HCT116 (cell line): ENCODE results near the gene CKMT1B. TPM values are rescaled to one million over a fixed set of nuclear protein-coding genes. Genes with fewer than 3 reads are reported as not detected.
"Not testable (repeated sequence)": the region's sequence is repeated elsewhere in the genome, so short reads cannot be mapped to it uniquely, and the experiment has no call there.

Experiments used
- ATAC-seq: fragments of 200-7000 bp; cut with Tn5 transposase; 2 replicates; pipeline ENCODE4 v1.9.1; 2020; ENCODE audit warnings: mild to moderate bottlenecking, moderate library complexity
- BruUV-seq: library from RNA; stranded (reverse); fragments of 400-500 nt; replicated peaks from 2 replicates; lab custom pipeline; 2021; lab: Mats Ljungman, UMichigan
- CTCF ChIA-PET: fragments of 300-600 bp; sonication (Branson Sonifier 250); formaldehyde crosslinking; loops from one replicate; lab custom pipeline; 2021; ENCODE audit warnings: antibody characterized with exemption; lab: Charles Lee
- POLR2A ChIA-PET: fragments of 300-600, 350-600 bp; sonication (Branson Sonifier 250); formaldehyde crosslinking; loops from one replicate; lab custom pipeline; 2021; ENCODE audit warnings: antibody characterized with exemption; lab: Charles Lee
- RAD21 ChIA-PET, 2 experiments: fragments of 300-600 bp; sonication (Branson Sonifier 250); formaldehyde crosslinking; loops; one replicate each; lab custom pipeline; 2023; ENCODE audit warnings: low total read pairs in 2 of 2; ENCODE audit not compliant: uncharacterized antibody in 2 of 2, unreplicated experiment in 2 of 2, low non-redundant PET in 1 of 2; lab: Charles Lee
- DNase-seq: peaks from one replicate; pipeline ENCODE4 v3.0.0-alpha.2; 2010; ENCODE audit warnings: low read depth, low spot score
- H2AFZ ChIP-seq: fragments of 200-600 bp; shearing (Covaris generic), sonication (generic); 2 replicates; pipeline ENCODE4 v1.6.1; 2017; ENCODE audit warnings: low read depth, mixed run types, mixed read lengths, antibody characterized with exemption, low read length; ENCODE audit not compliant: poor library complexity, severe bottlenecking
- H3K27ac ChIP-seq: 2 replicates; pipeline ENCODE4 v1.5.1; 2012; ENCODE audit warnings: low read depth, low read length
- H3K27me3 ChIP-seq: fragments of 200-600 bp; sonication (generic); 2 replicates; pipeline ENCODE4 v1.6.1; 2016; ENCODE audit warnings: mixed run types, low read length, mixed read lengths; ENCODE audit not compliant: insufficient read depth
- H3K36me3 ChIP-seq, 2 experiments: fragments of 200-500 bp in 1 of 2; fragments of 200-600 bp in 1 of 2; sonication (Bioruptor generic) in 1 of 2; sonication (generic) in 1 of 2; 2 replicates each; pipeline versions ENCODE4 v1.5.1 to v1.6.1; 2014 to 2016; ENCODE audit warnings: low read length in 2 of 2, inconsistent platforms in 1 of 2, mixed read lengths in 1 of 2, mixed run types in 1 of 2; ENCODE audit not compliant: insufficient read depth in 2 of 2, control insufficient read depth in 1 of 2
- H3K4me1 ChIP-seq, 2 experiments: fragments of 200-600 bp in 1 of 2; sonication (generic) in 1 of 2; 2 replicates each; pipeline versions ENCODE4 v1.5.1 to v1.6.1; 2012 to 2017; ENCODE audit warnings: low read length in 2 of 2, inconsistent platforms in 1 of 2, mild to moderate bottlenecking in 1 of 2, mixed read lengths in 1 of 2, mixed run types in 1 of 2, moderate library complexity in 1 of 2; ENCODE audit not compliant: insufficient read depth in 2 of 2, control insufficient read depth in 1 of 2
- H3K4me2 ChIP-seq: fragments of 200-600 bp; sonication (generic); 2 replicates; pipeline ENCODE4 v1.6.1; 2017; ENCODE audit warnings: mixed run types, low read length, mixed read lengths
- H3K4me3 ChIP-seq, 2 experiments: fragments of 200-600 bp in 1 of 2; sonication (generic) in 1 of 2; replicated peaks in 1 of 2; 2 replicates each; pipeline ENCODE4 v1.5.1; 2011 to 2016; ENCODE audit warnings: low read length in 2 of 2, control low read depth in 1 of 2, low read depth in 1 of 2, mild to moderate bottlenecking in 1 of 2, mixed read lengths in 1 of 2, mixed run types in 1 of 2
- H3K79me2 ChIP-seq: fragments of 200-600 bp; sonication (generic); 2 replicates; pipeline ENCODE4 v1.6.1; 2017; ENCODE audit warnings: mild to moderate bottlenecking, mixed run types, low read length, moderate library complexity, mixed read lengths; ENCODE audit not compliant: insufficient read depth
- H3K9ac ChIP-seq: fragments of 200-600 bp; sonication (generic); 2 replicates; pipeline ENCODE4 v1.6.1; 2016; ENCODE audit warnings: low read length, mixed read lengths
- H3K9me2 ChIP-seq: fragments of 200-600 bp; sonication (generic), shearing (Covaris generic); 2 replicates; pipeline ENCODE4 v1.6.1; 2017; ENCODE audit warnings: mixed run types, mild to moderate bottlenecking, moderate library complexity; ENCODE audit not compliant: insufficient read depth
- H3K9me3 ChIP-seq, 2 experiments: fragments of 200-500 bp in 1 of 2; fragments of 200-600 bp in 1 of 2; sonication (Bioruptor generic) in 1 of 2; sonication (generic) in 1 of 2; 2 replicates each; pipeline ENCODE4 v1.6.1; 2014 to 2017; ENCODE audit warnings: low read length in 2 of 2, mixed read lengths in 2 of 2, inconsistent platforms in 1 of 2, low read depth in 1 of 2, mild to moderate bottlenecking in 1 of 2, mixed run types in 1 of 2, moderate library complexity in 1 of 2; ENCODE audit not compliant: control insufficient read depth in 1 of 2, insufficient read depth in 1 of 2
- H4K20me1 ChIP-seq: fragments of 200-600 bp; sonication (generic), shearing (Covaris generic); 2 replicates; pipeline ENCODE4 v1.6.1; 2017; ENCODE audit warnings: mixed run types, mild to moderate bottlenecking, moderate library complexity; ENCODE audit not compliant: insufficient read depth
- ATF3 ChIP-seq: IDR thresholded peaks from 2 replicates; pipeline ENCODE4 v1.6.1; 2012
- CBX3 ChIP-seq: IDR thresholded peaks from 2 replicates; pipeline ENCODE4 v1.6.1; 2012; ENCODE audit warnings: low read depth
- EGR1 ChIP-seq: IDR thresholded peaks from 2 replicates; pipeline ENCODE4 v1.6.1; 2012; ENCODE audit warnings: low read depth
- ELF1 ChIP-seq: IDR thresholded peaks from 2 replicates; pipeline ENCODE4 v1.6.1; 2012; ENCODE audit warnings: low read depth, borderline replicate concordance
- FOSL1 ChIP-seq: IDR thresholded peaks from 2 replicates; pipeline ENCODE4 v1.6.1; 2012; ENCODE audit warnings: low read depth
- JUND ChIP-seq: IDR thresholded peaks from 2 replicates; pipeline ENCODE4 v1.6.1; 2012
- MAX ChIP-seq: IDR thresholded peaks from 2 replicates; pipeline ENCODE4 v1.6.1; 2012
- POLR2A ChIP-seq: IDR thresholded peaks from 2 replicates; pipeline ENCODE4 v1.7.0; 2011; ENCODE audit warnings: borderline replicate concordance; ENCODE audit not compliant: insufficient read depth, insufficient read length; ENCODE audit errors: extremely low read depth
- POLR2AphosphoS5 ChIP-seq: IDR thresholded peaks from 2 replicates; pipeline ENCODE4 v1.6.1; 2011; ENCODE audit warnings: mild to moderate bottlenecking, low read depth, low read length, moderate library complexity
- RAD21 ChIP-seq: IDR thresholded peaks from 2 replicates; pipeline ENCODE4 v1.6.1; 2012; ENCODE audit warnings: low read depth, mild to moderate bottlenecking
- REST ChIP-seq: IDR thresholded peaks from 2 replicates; pipeline ENCODE4 v1.6.1; 2012; ENCODE audit warnings: low read depth
- SP1 ChIP-seq: IDR thresholded peaks from 2 replicates; pipeline ENCODE4 v1.6.1; 2012; ENCODE audit warnings: low read depth
- SRF ChIP-seq: IDR thresholded peaks from 2 replicates; pipeline ENCODE4 v1.6.1; 2012; ENCODE audit warnings: low read depth
- TCF7L2 ChIP-seq: IDR thresholded peaks from 2 replicates; pipeline ENCODE4 v1.7.0; 2011; ENCODE audit warnings: borderline replicate concordance, inconsistent platforms; ENCODE audit not compliant: insufficient read depth, insufficient read length; ENCODE audit errors: extremely low read depth
- ZBTB33 ChIP-seq: IDR thresholded peaks from 2 replicates; pipeline ENCODE4 v1.6.1; 2011; ENCODE audit warnings: mild to moderate bottlenecking, low read length, moderate library complexity; ENCODE audit not compliant: insufficient replicate concordance; ENCODE audit errors: extremely low read depth
- ZFX ChIP-seq: fragments of 450-650 bp; IDR thresholded peaks from 2 replicates; pipeline ENCODE4 v1.6.1; 2017
- ZNF274 ChIP-seq: fragments of 200-500 bp; sonication (Bioruptor generic); IDR thresholded peaks from 2 replicates; pipeline ENCODE4 v1.6.1; 2014; ENCODE audit warnings: mild to moderate bottlenecking, low read depth, low read length, inconsistent platforms
- intact Hi-C: fragments of 100-400 bp; cut with micrococcal nuclease; formaldehyde crosslinking; loops from 2 replicates; pipeline ENCODE4 v1.10.0; 2022
- total RNA-seq: library from RNA; stranded (reverse); gene quantifications from one replicate; pipeline ENCODE4 v1.2.1, GENCODE V29; 2021; ENCODE audit not compliant: unreplicated experiment

Gene CKMT1B
- total RNA-seq, 1 experiment from 2014 or later = 24.4 TPM

- ATAC-seq (no peak), DNase-seq (no peak)
- Histone ChIP-seq H3K36me3 (no peaks in the 10 kb centered on the region), H3K9ac (no peak overlapping the region), H3K9me2 (no peaks in the 10 kb centered on the region), H3K9me3 (no peaks in the 10 kb centered on the region), H3K4me3 (no peak overlapping the region), H3K27me3 (no peaks in the 10 kb centered on the region), H3K4me1 (no peaks in the 10 kb centered on the region), H2AFZ (no peak overlapping the region), H3K4me2 (no peak overlapping the region), H3K79me2 (no peaks in the 10 kb centered on the region)
- RAD21 ChIA-PET = no interaction called here
- intact Hi-C loops = no loop called here
- CTCF ChIA-PET = no interaction called here
- POLR2A ChIA-PET = no interaction called here
- no peak for TF ChIP-seq RAD21
- no peak for TF ChIP-seq ZBTB33
- no peak for TF ChIP-seq MAX
- TF ChIP-seq SP1 = no peak
- no peak for TF ChIP-seq TCF7L2
- no peak for TF ChIP-seq REST
- no peak for TF ChIP-seq ZFX
- TF ChIP-seq SRF = no peak
- no peak for TF ChIP-seq POLR2A
- no peak for TF ChIP-seq ZNF274
- no peak for TF ChIP-seq FOSL1
- no peak for TF ChIP-seq ATF3
- TF ChIP-seq ELF1 = no peak
- no peak for TF ChIP-seq EGR1
- TF ChIP-seq JUND = no peak
- TF ChIP-seq POLR2AphosphoS5 = no peak
- TF ChIP-seq CBX3 = no peak
- TF ChIP-seq, all 23 proteins: peak for 0
- Histone ChIP-seq H4K20me1 (no peaks in the 10 kb centered on the region), H3K27ac (no peak overlapping the region)
- BruUV-seq = no TSS peak
These were observed 31.3 kb downstream of the CKMT1B start for GRCh38 chr15:43625106-43625505.

GRCh38 chr15:43626937-43627336, 33.1 kb downstream of the CKMT1B start:
- POLR2A ChIA-PET, CTCF ChIA-PET, H3K4me2 ChIP-seq: not testable (repeated sequence)

More at GRCh38 chr15:43626937-43627336, 33.1 kb downstream of the CKMT1B start:
- H2AFZ ChIP-seq, H3K9me2 ChIP-seq, ATAC-seq, H3K4me1 ChIP-seq, H3K27me3 ChIP-seq, H3K9ac ChIP-seq, H3K79me2 ChIP-seq, H4K20me1 ChIP-seq, intact Hi-C loops, RAD21 ChIA-PET, BruUV-seq, H3K36me3 ChIP-seq, DNase-seq, H3K9me3 ChIP-seq, H3K4me3 ChIP-seq, H3K27ac ChIP-seq: not testable (repeated sequence)
